ENCODE results near the gene ANK3. TPM values are rescaled to one million over a fixed set of nuclear protein-coding genes. Genes with fewer than 3 reads are reported as not detected.
A peak's percentile ranks its signal among the peaks of the same experiment; 100 is the strongest.

ANK3 gene
- total and polyA plus RNA-seq, 2 experiments from 2014 or later = 46.5 to 85.2 TPM

DNA sequence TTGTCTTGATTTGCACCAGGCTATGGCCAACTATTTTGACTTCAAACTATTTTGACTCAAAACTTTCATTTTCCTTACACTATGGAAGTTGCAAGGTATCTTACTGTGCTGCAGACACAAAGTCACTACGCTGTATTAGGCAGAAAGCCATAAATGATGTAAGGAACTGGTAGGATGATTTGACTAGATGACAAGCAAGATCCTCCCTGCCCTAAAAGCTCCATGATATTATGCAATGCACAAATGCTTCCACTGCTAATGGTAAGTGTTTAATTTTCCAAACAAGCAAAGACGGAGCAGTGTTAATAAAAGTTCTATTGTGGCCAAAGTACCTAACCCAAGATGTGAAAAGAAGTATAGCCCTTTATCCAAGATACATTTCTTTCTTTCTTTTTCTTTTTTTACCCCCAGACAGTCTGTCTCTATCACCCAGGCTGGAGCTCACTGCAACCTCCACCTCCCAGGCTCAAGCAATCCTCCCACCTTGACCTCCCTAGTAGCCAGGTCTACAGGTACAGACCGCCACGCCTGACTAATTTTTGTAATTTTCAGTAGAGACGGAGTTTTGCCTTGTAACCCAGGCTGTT, 98.2 kb downstream of the ANK3 start (continued):
- TF ChIP-seq, protein P1, sequence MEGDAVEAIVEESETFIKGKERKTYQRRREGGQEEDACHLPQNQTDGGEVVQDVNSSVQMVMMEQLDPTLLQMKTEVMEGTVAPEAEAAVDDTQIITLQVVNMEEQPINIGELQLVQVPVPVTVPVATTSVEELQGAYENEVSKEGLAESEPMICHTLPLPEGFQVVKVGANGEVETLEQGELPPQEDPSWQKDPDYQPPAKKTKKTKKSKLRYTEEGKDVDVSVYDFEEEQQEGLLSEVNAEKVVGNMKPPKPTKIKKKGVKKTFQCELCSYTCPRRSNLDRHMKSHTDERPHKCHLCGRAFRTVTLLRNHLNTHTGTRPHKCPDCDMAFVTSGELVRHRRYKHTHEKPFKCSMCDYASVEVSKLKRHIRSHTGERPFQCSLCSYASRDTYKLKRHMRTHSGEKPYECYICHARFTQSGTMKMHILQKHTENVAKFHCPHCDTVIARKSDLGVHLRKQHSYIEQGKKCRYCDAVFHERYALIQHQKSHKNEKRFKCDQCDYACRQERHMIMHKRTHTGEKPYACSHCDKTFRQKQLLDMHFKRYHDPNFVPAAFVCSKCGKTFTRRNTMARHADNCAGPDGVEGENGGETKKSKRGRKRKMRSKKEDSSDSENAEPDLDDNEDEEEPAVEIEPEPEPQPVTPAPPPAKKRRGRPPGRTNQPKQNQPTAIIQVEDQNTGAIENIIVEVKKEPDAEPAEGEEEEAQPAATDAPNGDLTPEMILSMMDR (conservative IDR thresholded peaks at IDR 0.05; ENCODE audit: low read depth in 2 of 2) = no peak

DNA sequence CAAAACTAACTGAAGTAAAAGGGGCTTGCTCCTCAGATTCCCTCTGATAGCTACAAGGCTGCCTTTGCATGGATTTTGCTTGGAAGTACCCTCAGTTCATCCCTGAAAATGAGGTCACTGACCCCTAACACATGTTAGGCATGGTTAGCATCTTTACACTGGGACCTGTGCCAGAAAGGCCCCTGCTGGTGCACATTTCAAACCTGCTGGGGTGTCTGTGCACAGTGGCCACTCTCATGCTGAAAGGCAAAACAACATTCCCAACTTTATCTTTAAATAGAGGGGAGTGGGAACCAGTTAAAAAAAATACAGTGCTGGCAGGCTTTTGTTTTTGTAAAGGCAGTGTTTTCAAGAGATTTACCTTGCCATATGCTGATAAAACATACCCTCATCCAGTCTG, 99.1 kb downstream of the ANK3 start:
- Histone ChIP-seq H3K4me3 (no peak overlapping the region), H3F3A (replicated peaks; ENCODE audit: low read depth) (no peaks in the 10 kb centered on the region), H2AFZ (no peak overlapping the region), H3K27me3 (ENCODE audit: insufficient read depth) (no peaks in the 10 kb centered on the region), H3K79me2 (replicated peaks; ENCODE audit: insufficient read depth) (no peaks in the 10 kb centered on the region), H3K4me2 (no peak overlapping the region), H3K27ac (ENCODE audit: low read depth) (no peak overlapping the region), H3K36me3 (ENCODE audit: insufficient read depth) (no peaks in the 10 kb centered on the region), H4K20me1 (replicated peaks; ENCODE audit: insufficient read depth) (no peaks in the 10 kb centered on the region), H3K9me2 (ENCODE audit: insufficient read depth) (no peaks in the 10 kb centered on the region), H3K4me1 (ENCODE audit: insufficient read depth) (no peaks in the 10 kb centered on the region)
- Mint-ChIP-seq H3K27ac (no peak overlapping the region), H3K27me3 (ENCODE audit: insufficient read depth, low read depth, poor library complexity) (no peaks in the 10 kb centered on the region), H3K4me1 (peaks cover 14% of the 10 kb centered on the region; the same call in 2 of the 3 replicates), H3K9me3 (no peaks in the 10 kb centered on the region), H3K36me3 (ENCODE audit: low read depth) (no peaks in the 10 kb centered on the region), H3K4me3 (no peak overlapping the region)
- DNase-seq (ENCODE audit: low spot score) = no peak
- ATAC-seq = 0 out of 3 replicates have a peak, but pooled peaks have one; percentile 27
- TF ChIP-seq, protein P2, sequence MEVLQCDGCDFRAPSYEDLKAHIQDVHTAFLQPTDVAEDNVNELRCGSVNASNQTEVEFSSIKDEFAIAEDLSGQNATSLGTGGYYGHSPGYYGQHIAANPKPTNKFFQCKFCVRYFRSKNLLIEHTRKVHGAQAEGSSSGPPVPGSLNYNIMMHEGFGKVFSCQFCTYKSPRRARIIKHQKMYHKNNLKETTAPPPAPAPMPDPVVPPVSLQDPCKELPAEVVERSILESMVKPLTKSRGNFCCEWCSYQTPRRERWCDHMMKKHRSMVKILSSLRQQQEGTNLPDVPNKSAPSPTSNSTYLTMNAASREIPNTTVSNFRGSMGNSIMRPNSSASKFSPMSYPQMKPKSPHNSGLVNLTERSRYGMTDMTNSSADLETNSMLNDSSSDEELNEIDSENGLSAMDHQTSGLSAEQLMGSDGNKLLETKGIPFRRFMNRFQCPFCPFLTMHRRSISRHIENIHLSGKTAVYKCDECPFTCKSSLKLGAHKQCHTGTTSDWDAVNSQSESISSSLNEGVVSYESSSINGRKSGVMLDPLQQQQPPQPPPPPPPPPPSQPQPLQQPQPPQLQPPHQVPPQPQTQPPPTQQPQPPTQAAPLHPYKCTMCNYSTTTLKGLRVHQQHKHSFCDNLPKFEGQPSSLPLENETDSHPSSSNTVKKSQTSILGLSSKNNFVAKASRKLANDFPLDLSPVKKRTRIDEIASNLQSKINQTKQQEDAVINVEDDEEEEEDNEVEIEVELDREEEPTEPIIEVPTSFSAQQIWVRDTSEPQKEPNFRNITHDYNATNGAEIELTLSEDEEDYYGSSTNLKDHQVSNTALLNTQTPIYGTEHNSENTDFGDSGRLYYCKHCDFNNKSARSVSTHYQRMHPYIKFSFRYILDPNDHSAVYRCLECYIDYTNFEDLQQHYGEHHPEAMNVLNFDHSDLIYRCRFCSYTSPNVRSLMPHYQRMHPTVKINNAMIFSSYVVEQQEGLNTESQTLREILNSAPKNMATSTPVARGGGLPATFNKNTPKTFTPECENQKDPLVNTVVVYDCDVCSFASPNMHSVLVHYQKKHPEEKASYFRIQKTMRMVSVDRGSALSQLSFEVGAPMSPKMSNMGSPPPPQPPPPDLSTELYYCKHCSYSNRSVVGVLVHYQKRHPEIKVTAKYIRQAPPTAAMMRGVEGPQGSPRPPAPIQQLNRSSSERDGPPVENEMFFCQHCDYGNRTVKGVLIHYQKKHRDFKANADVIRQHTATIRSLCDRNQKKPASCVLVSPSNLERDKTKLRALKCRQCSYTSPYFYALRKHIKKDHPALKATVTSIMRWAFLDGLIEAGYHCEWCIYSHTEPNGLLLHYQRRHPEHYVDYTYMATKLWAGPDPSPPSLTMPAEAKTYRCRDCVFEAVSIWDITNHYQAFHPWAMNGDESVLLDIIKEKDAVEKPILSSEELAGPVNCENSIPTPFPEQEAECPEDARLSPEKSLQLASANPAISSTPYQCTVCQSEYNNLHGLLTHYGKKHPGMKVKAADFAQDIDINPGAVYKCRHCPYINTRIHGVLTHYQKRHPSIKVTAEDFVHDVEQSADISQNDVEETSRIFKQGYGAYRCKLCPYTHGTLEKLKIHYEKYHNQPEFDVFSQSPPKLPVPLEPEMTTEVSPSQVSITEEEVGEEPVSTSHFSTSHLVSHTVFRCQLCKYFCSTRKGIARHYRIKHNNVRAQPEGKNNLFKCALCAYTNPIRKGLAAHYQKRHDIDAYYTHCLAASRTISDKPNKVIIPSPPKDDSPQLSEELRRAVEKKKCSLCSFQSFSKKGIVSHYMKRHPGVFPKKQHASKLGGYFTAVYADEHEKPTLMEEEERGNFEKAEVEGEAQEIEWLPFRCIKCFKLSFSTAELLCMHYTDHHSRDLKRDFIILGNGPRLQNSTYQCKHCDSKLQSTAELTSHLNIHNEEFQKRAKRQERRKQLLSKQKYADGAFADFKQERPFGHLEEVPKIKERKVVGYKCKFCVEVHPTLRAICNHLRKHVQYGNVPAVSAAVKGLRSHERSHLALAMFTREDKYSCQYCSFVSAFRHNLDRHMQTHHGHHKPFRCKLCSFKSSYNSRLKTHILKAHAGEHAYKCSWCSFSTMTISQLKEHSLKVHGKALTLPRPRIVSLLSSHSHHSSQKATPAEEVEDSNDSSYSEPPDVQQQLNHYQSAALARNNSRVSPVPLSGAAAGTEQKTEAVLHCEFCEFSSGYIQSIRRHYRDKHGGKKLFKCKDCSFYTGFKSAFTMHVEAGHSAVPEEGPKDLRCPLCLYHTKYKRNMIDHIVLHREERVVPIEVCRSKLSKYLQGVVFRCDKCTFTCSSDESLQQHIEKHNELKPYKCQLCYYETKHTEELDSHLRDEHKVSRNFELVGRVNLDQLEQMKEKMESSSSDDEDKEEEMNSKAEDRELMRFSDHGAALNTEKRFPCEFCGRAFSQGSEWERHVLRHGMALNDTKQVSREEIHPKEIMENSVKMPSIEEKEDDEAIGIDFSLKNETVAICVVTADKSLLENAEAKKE (CRISPR knock-in tag; IDR thresholded peaks at IDR 0.05) = no peak
- TF ChIP-seq, protein P3, sequence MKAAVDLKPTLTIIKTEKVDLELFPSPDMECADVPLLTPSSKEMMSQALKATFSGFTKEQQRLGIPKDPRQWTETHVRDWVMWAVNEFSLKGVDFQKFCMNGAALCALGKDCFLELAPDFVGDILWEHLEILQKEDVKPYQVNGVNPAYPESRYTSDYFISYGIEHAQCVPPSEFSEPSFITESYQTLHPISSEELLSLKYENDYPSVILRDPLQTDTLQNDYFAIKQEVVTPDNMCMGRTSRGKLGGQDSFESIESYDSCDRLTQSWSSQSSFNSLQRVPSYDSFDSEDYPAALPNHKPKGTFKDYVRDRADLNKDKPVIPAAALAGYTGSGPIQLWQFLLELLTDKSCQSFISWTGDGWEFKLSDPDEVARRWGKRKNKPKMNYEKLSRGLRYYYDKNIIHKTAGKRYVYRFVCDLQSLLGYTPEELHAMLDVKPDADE (IDR thresholded peaks at IDR 0.05) = no peak

Measured in GM23338 (cell line).